Motor neuron (in vitro differentiated cells): ENCODE data around the gene TMPRSS11D. TPM values are rescaled to one million over a fixed set of nuclear protein-coding genes. Genes with fewer than 3 reads are reported as not detected.

ENCODE experiments used
- ATAC-seq, 8 experiments: fragments of 200-7000 bp; cut with Tn5 transposase; replicated peaks in 6 of 8; 2 replicates each; pipeline ENCODE4 v1.8.0; 2021; ENCODE audit warnings: mild to moderate bottlenecking in 8 of 8, moderate library complexity in 8 of 8
- H3K27ac ChIP-seq, 2 donors: fragments of 250-450 bp; sonication (Bioruptor Pico); 2 replicates each; pipeline ENCODE4 v1.9.0; 2021; ENCODE audit warnings: antibody characterized with exemption in 2 of 2, mild to moderate bottlenecking in 2 of 2, moderate library complexity in 1 of 2
- H3K4me1 ChIP-seq, 2 donors: fragments of 250-450 bp; sonication (Bioruptor Pico); replicated peaks in 1 of 2; 2 replicates each; pipeline ENCODE4 v1.6.1; 2021; ENCODE audit warnings: antibody characterized with exemption in 2 of 2, mild to moderate bottlenecking in 2 of 2, moderate library complexity in 1 of 2
- H3K4me3 ChIP-seq, 5 donors: fragments of 250-450 bp; sonication (Bioruptor Pico); 2 replicates each; pipeline ENCODE4 v1.9.0; 2021; ENCODE audit warnings: antibody characterized with exemption in 5 of 5, mild to moderate bottlenecking in 5 of 5, moderate library complexity in 4 of 5
- WGBS, 10 experiments: fragments of 450-650 bp; shearing (Covaris generic); methylation state at CpG; one replicate each; pipeline ENCODE4 v1.0.0; 2022; 5-methylcytosine and 5-hydroxymethylcytosine counted together
- in situ Hi-C, 9 experiments: fragments of 400-800 bp; cut with MboI; loops; one replicate each; pipeline ENCODE4 v1.15.0; 2021; ENCODE audit warnings: low sequenced_read_pairs in 9 of 9, low pct_unique_long_range_greater_than_20kb in 2 of 9; ENCODE audit not compliant: unreplicated experiment in 9 of 9
- total RNA-seq, 8 experiments: library from RNA; unstranded; fragments of 300-600 nt; gene quantifications; 2 replicates each; pipeline versions ENCODE4 v1.2.3 to v1.2.4, GENCODE V29; 2022

TMPRSS11D gene
- total RNA-seq, result 1 to 10 TPM in 3 of 8 experiments, under 1 TPM in 5; 0.20 to 1.8 (median 0.84) TPM

DNA sequence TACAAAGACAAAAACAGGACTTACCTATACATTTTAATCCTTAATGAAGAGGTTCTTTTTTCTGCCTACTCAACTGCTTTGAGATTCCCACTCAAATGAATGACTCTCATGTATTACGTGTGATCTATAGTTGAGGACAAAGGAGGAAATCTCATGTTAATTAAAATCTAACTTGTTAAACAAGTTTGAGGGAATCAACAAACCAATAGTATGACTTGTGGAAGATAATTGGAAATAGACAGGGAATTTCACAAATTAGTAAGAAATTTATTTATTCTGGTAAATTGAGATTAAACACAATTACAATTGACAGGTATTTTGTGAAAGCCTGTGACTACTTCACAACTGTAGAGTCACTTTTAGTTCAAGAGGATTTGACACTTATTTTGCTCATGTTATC, at the start of gene TMPRSS11D:
TSS of gene TMPRSS11D (minus strand) at position 101 of the 400 bp plus-strand sequence. CDS start at position 32, 69 bp downstream.
- in situ Hi-C loops, result no loop called here
- H3K4me1 ChIP-seq, result peaks cover 0 to 3% of the 10 kb centered on the region in 2 donors
- 78 to 100% (median 100%) methylated on average over 1 of the region's 1 CpG; no CpG with 5 or more reads in 1 of the 10 experiments for WGBS, 10 experiments
- no peak within 1 kb of the TSS for H3K27ac ChIP-seq
- H3K4me3 ChIP-seq, result no peak within 1 kb of the TSS
- no peak for ATAC-seq

- ATAC-seq, result no peak
- Histone ChIP-seq H3K4me3 (no peak overlapping the region), H3K4me1 (peaks cover 0 to 6% of the 10 kb centered on the region in 2 donors), H3K27ac (no peak overlapping the region)
- in situ Hi-C loops, result no loop called here
- 40 to 95% (median 83%) methylated on average over 1 to 5 of the region's 5 CpGs; no CpG with 5 or more reads in 1 of the 10 experiments for WGBS, 10 experiments
Observed at GRCh38 chr4:67933038-67933437, 49.2 kb upstream of the TMPRSS11D start.

DNA sequence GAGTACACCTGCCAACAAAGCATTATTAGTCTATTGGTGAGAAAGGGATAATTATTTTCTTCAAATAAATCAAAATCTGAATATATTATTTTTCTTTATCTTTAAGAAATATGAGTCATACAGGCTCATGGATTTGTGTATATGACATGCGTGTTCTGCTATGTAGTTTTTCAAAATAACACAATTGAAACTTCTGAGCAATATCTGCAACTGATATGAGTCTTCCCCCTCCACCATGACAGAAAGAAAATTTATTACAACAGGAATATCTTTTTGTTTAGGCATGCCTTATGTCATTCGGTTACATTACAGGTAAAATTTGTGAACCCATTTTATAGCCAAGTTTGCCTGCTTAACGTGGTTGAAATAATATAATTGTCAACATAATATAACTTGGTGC, 47.5 kb upstream of the TMPRSS11D start:
- in situ Hi-C loops, result no loop called here
- Histone ChIP-seq H3K27ac (no peak overlapping the region), H3K4me3 (no peak overlapping the region), H3K4me1 (peaks cover 0 to 6% of the 10 kb centered on the region in 2 donors)
- WGBS, 10 experiments, result 42 to 95% (median 88%) methylated on average over 2 to 3 of the region's 3 CpGs; no CpG with 5 or more reads in 1 of the 10 experiments
- ATAC-seq, result no peak

DNA sequence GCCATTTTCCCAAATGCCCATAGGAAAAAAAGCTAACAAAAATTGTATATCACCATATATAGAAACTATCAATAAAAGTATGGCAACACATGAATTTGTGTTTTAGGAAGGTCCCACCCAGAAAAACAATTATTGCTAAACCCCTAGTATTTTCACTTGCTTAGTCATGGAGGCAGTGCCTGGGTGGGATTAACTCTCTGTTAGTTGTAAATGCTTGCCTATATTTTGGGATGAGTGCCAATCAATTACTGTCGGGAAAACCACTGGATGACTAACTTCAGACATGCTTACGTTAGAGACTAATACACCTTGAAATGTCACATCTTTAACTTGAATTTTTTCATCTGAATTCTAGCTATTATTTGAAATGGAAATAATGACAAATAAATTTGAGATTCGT, 45.6 kb upstream of the TMPRSS11D start:
- ATAC-seq, result peak in 1 of 8 experiments; percentile 25
- in situ Hi-C loops, result no loop called here
- H3K27ac ChIP-seq, result no peak overlapping the region
- H3K4me1 ChIP-seq, result no peaks in the 10 kb centered on the region
- no peak overlapping the region for H3K4me3 ChIP-seq
- WGBS, 10 experiments, result 0 to 94% (median 80%) methylated on average over 1 to 3 of the region's 3 CpGs; no CpG with 5 or more reads in 1 of the 10 experiments

DNA sequence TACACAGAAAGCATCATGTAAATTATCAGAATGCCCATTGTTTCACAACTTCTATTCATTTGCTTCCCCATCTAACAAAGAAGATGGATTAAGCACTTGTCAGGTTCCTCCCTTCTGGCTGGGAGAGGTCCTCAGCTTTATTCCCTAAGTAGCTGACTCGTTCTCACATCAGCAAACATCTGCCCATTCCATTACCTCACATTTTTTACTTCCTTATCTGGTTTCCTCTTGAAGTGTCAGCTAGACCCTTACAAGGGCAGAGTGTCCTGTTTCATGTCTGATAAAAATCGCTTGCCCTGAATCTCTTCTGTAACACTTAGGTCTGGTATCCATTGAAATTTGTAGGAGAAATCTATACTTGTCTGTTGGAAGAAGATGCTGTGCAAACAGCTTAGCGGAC, 44.7 kb upstream of the TMPRSS11D start:
- H3K4me3 ChIP-seq, result no peak overlapping the region
- in situ Hi-C loops, result no loop called here
- peak in 2 of 8 experiments; percentile 39 to 79 for ATAC-seq
- H3K4me1 ChIP-seq, result no peaks in the 10 kb centered on the region
- H3K27ac ChIP-seq, result no peak overlapping the region
- 0 to 83% (median 38%) methylated on average over 1 to 3 of the region's 3 CpGs for WGBS, 10 experiments

DNA sequence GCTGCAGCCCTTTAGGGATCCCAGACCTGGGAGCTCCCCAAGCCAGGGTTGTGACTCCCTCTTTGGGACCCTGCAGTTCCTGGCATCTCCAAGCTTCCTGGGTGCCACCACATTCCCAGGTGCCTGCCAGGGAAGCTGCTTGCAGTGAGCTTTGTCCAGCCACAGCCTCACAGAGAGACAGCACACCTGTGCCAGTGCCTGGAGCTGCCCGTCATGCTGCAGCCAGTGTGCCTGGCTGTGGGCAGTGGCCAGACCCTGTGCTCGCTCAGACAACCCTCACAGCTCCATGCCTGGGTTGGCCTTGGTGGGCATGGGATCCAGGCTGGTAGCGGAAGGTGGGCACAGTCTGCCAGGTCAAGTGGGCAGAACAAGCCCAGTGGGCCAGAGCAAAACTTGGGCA, 43.4 kb upstream of the TMPRSS11D start:
- Histone ChIP-seq H3K4me3 (no peak overlapping the region), H3K27ac (no peak overlapping the region), H3K4me1 (no peaks in the 10 kb centered on the region)
- 0 to 80% methylated on average over 1 to 2 of the region's 3 CpGs; no CpG with 5 or more reads in 8 of the 10 experiments for WGBS, 10 experiments
- in situ Hi-C loops, result no loop called here
- no peak for ATAC-seq

DNA sequence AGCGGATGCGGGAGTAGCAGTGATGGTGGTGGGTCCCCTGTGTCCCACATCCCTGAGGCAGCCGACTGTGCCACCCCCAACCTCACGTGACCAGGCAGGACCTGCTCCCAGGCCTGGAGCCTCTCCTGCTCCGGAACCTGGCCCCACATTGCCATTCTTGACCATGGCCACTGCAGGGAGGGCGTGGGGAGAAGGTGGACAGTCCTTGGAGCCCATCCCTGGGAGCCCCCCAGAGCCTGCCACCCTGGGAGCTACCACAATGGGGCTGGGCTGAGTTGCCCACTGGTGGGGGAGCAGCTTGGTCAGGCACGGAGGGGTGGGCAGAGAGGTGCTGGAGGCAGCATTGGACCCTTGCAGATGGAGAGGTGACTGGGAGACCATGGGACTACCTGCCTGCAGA, 42.7 kb upstream of the TMPRSS11D start:
- in situ Hi-C loops, result no loop called here
- Histone ChIP-seq H3K4me1 (no peaks in the 10 kb centered on the region), H3K27ac (no peak overlapping the region), H3K4me3 (no peak overlapping the region)
- no peak for ATAC-seq
- 80 to 100% (median 93%) methylated on average over 2 to 4 of the region's 7 CpGs; no CpG with 5 or more reads in 5 of the 10 experiments for whole genome bisulfite sequencing, 10 experiments

- Histone ChIP-seq H3K4me1 (peaks cover 0 to 2% of the 10 kb centered on the region in 2 donors), H3K4me3 (no peak overlapping the region), H3K27ac (no peak overlapping the region)
- 26 to 100% (median 84%) methylated on average over 1 to 4 of the region's 4 CpGs; no CpG with 5 or more reads in 2 of the 10 experiments for WGBS, 10 experiments
- ATAC-seq, result peak in 1 of 8 experiments; percentile 42
- in situ Hi-C loops, result no loop called here
Observed at GRCh38 chr4:67922697-67923096, 38.9 kb upstream of the TMPRSS11D start.

GRCh38 chr4:67918428-67918827, 34.6 kb upstream of the TMPRSS11D start:
- ATAC-seq, result peak in 1 of 8 experiments; percentile 34
- H3K4me1 ChIP-seq, result peaks cover 0 to 2% of the 10 kb centered on the region in 2 donors
- no peak overlapping the region for H3K4me3 ChIP-seq
- H3K27ac ChIP-seq, result no peak overlapping the region
- in situ Hi-C loops, result no loop called here

GRCh38 chr4:67915400-67915966, 31.7 kb upstream of the TMPRSS11D start:
- no peak overlapping the region for H3K4me3 ChIP-seq
- in situ Hi-C loops, result no loop called here
- no peak for ATAC-seq
- H3K27ac ChIP-seq, result no peak overlapping the region
- H3K4me1 ChIP-seq, result peaks cover 0 to 2% of the 10 kb centered on the region in 2 donors
- WGBS, 10 experiments, result 33 to 100% (median 93%) methylated on average over 1 to 5 of the region's 5 CpGs

GRCh38 chr4:67912080-67912479, 28.3 kb upstream of the TMPRSS11D start:
- Histone ChIP-seq H3K4me3 (no peak overlapping the region), H3K4me1 (no peaks in the 10 kb centered on the region), H3K27ac (no peak overlapping the region)
- in situ Hi-C loops, result no loop called here
- WGBS, 10 experiments, result 50 to 100% (median 78%) methylated on average over 1 to 2 of the region's 2 CpGs; no CpG with 5 or more reads in 2 of the 10 experiments
- no peak for ATAC-seq

- WGBS, 10 experiments, result 40 to 91% (median 68%) methylated on average over 1 to 3 of the region's 3 CpGs; no CpG with 5 or more reads in 1 of the 10 experiments
- in situ Hi-C loops, result no loop called here
- no peak overlapping the region for H3K27ac ChIP-seq
- no peaks in the 10 kb centered on the region for H3K4me1 ChIP-seq
- ATAC-seq, result no peak
- H3K4me3 ChIP-seq, result no peak overlapping the region
Observed at GRCh38 chr4:67911638-67912037, 27.8 kb upstream of the TMPRSS11D start.

DNA sequence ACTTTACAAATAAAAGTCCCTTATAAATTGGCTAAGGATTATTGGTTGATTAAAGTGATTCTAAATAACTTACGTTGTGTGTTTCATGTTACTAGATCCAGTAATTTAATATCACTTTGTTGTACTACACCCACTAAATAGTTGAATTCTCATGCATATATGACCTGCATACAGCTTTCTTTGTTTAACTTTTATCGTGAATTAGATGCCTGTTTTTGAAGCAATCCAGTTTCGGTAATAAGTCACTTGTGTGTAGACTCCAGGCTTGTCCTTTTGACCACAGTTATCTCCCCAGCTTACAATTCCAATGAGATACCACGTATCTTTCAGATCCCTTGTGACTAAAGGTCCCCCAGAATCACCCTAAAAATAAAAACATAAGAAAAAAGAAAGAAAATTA, 27.3 kb upstream of the TMPRSS11D start:
- no peak overlapping the region for H3K4me3 ChIP-seq
- no peak for ATAC-seq
- in situ Hi-C loops, result no loop called here
- H3K4me1 ChIP-seq, result no peaks in the 10 kb centered on the region
- 22 to 100% (median 83%) methylated on average over 1 to 4 of the region's 4 CpGs for WGBS, 10 experiments
- H3K27ac ChIP-seq, result no peak overlapping the region

- WGBS, 10 experiments, result 0 to 40% (median 6%) methylated on average over 1 of the region's 1 CpG
- no peak for ATAC-seq
- H3K27ac ChIP-seq, result no peak overlapping the region
- in situ Hi-C loops, result no loop called here
- no peaks in the 10 kb centered on the region for H3K4me1 ChIP-seq
- H3K4me3 ChIP-seq, result no peak overlapping the region
Observed at GRCh38 chr4:67910585-67910905, 26.7 kb upstream of the TMPRSS11D start.
